H9 (cell line): ENCODE results near the gene ZNF3. TPM values are rescaled to one million over a fixed set of nuclear protein-coding genes. Genes with fewer than 3 reads are reported as not detected.

ENCODE experiments used
- DNase-seq: peaks from one replicate; pipeline ENCODE4 v3.0.0-alpha.2; 2017
- H2AFZ ChIP-seq: one replicate; pipeline ENCODE4 v1.6.1; 2013; ENCODE audit warnings: mild to moderate bottlenecking, low read length, control low read depth, moderate library complexity
- H2AK5ac ChIP-seq: 2 replicates; pipeline ENCODE4 v1.6.1; 2013; ENCODE audit warnings: low read length, control low read depth, mixed read lengths; ENCODE audit not compliant: insufficient read length
- H2BK120ac ChIP-seq: one replicate; pipeline ENCODE4 v1.6.1; 2013; ENCODE audit warnings: low read depth, mild to moderate bottlenecking, low read length, control low read depth, inconsistent platforms; ENCODE audit not compliant: poor library complexity, severe bottlenecking
- H2BK12ac ChIP-seq: 2 replicates; pipeline ENCODE4 v1.6.1; 2013; ENCODE audit warnings: low read length, control low read depth, mixed read lengths, low read depth; ENCODE audit not compliant: insufficient read length
- H2BK15ac ChIP-seq: 2 replicates; pipeline ENCODE4 v1.6.1; 2013; ENCODE audit warnings: low read depth, low read length, control low read depth
- H2BK20ac ChIP-seq: one replicate; pipeline ENCODE4 v1.6.1; 2013; ENCODE audit warnings: low read depth, mild to moderate bottlenecking, low read length, control low read depth, inconsistent platforms; ENCODE audit not compliant: poor library complexity, severe bottlenecking
- H2BK5ac ChIP-seq: 2 replicates; pipeline ENCODE4 v1.6.1; 2013; ENCODE audit warnings: low read length, control low read depth, mixed read lengths; ENCODE audit not compliant: insufficient read length
- H3K14ac ChIP-seq: 2 replicates; pipeline ENCODE4 v1.6.1; 2013; ENCODE audit warnings: low read length, control low read depth; ENCODE audit not compliant: insufficient read depth
- H3K18ac ChIP-seq: 2 replicates; pipeline ENCODE4 v1.6.1; 2013; ENCODE audit warnings: low read depth, mild to moderate bottlenecking, mixed read lengths, low read length, control low read depth; ENCODE audit not compliant: insufficient read length
- H3K23ac ChIP-seq: 2 replicates; pipeline ENCODE4 v1.6.1; 2013; ENCODE audit warnings: low read length, control low read depth, mixed read lengths, low read depth; ENCODE audit not compliant: insufficient read length
- H3K23me2 ChIP-seq: 2 replicates; pipeline ENCODE4 v1.6.1; 2013; ENCODE audit warnings: low read depth, mild to moderate bottlenecking, mixed read lengths, low read length, control low read depth; ENCODE audit not compliant: insufficient read length, poor library complexity, severe bottlenecking
- H3K27ac ChIP-seq: 2 replicates; pipeline ENCODE4 v1.5.1; 2013; ENCODE audit warnings: low read length, control low read depth, mixed read lengths, low read depth; ENCODE audit not compliant: insufficient read length
- H3K27me3 ChIP-seq: 2 replicates; pipeline ENCODE4 v1.6.1; 2013; ENCODE audit warnings: low read length, control low read depth, inconsistent platforms; ENCODE audit not compliant: insufficient read depth
- H3K4ac ChIP-seq: 2 replicates; pipeline ENCODE4 v1.6.1; 2013; ENCODE audit warnings: low read depth, mild to moderate bottlenecking, control low read depth, inconsistent platforms, low read length, moderate library complexity
- H3K4me1 ChIP-seq: 2 replicates; pipeline ENCODE4 v1.6.1; 2013; ENCODE audit warnings: low read length, control low read depth, inconsistent platforms; ENCODE audit not compliant: insufficient read depth
- H3K4me2 ChIP-seq: 2 replicates; pipeline ENCODE4 v1.6.1; 2013; ENCODE audit warnings: low read length, control low read depth, mixed read lengths; ENCODE audit not compliant: insufficient read length, insufficient read depth
- H3K56ac ChIP-seq: 2 replicates; pipeline ENCODE4 v1.6.1; 2013; ENCODE audit warnings: low read depth, mild to moderate bottlenecking, mixed read lengths, low read length, control low read depth; ENCODE audit not compliant: insufficient read length
- H3K79me1 ChIP-seq: 2 replicates; pipeline ENCODE4 v1.6.1; 2013; ENCODE audit warnings: low read depth, mild to moderate bottlenecking, moderate library complexity, low read length, control low read depth, inconsistent platforms; ENCODE audit not compliant: insufficient read depth, poor library complexity, severe bottlenecking
- H3K79me2 ChIP-seq: 2 replicates; pipeline ENCODE4 v1.6.1; 2013; ENCODE audit warnings: low read length, control low read depth, inconsistent platforms; ENCODE audit not compliant: insufficient read depth
- H3K9ac ChIP-seq: 2 replicates; pipeline ENCODE4 v1.6.1; 2013; ENCODE audit warnings: low read length, control low read depth, mixed read lengths; ENCODE audit not compliant: insufficient read length; ENCODE audit errors: extremely low read depth
- H3K9me3 ChIP-seq: one replicate; pipeline ENCODE4 v1.6.1; 2013; ENCODE audit warnings: low read depth, low read length, inconsistent platforms; ENCODE audit not compliant: control insufficient read depth
- H3T11ph ChIP-seq: one replicate; pipeline ENCODE4 v1.6.1; 2013; ENCODE audit warnings: mild to moderate bottlenecking, low read length, control low read depth, inconsistent platforms
- H4K20me1 ChIP-seq: one replicate; pipeline ENCODE4 v1.6.1; 2013; ENCODE audit not compliant: control insufficient read depth, insufficient read length, insufficient read depth
- H4K5ac ChIP-seq: 2 replicates; pipeline ENCODE4 v1.6.1; 2013; ENCODE audit warnings: low read depth, mild to moderate bottlenecking, mixed read lengths, low read length, control low read depth; ENCODE audit not compliant: insufficient read length
- H4K8ac ChIP-seq: replicated peaks from 2 replicates; pipeline ENCODE4 v1.6.1; 2013; ENCODE audit warnings: low read length, control low read depth, mixed read lengths, low read depth; ENCODE audit not compliant: insufficient read length
- H4K91ac ChIP-seq: 2 replicates; pipeline ENCODE4 v1.6.1; 2013; ENCODE audit warnings: low read depth, mild to moderate bottlenecking, moderate library complexity, mixed read lengths, low read length, control low read depth; ENCODE audit not compliant: insufficient read length
- H3K27ac Mint-ChIP-seq, 3 experiments: 2 replicates in 2 of 3; 3 replicates in 1 of 3; pipeline ENCODE4 v1.8.0; 2020 to 2021; ENCODE audit warnings: mixed read lengths in 3 of 3, mild to moderate bottlenecking in 1 of 3, moderate library complexity in 1 of 3
- H3K27me3 Mint-ChIP-seq: 2 replicates; pipeline ENCODE4 v1.8.0; 2021; ENCODE audit warnings: low read depth, mild to moderate bottlenecking, moderate library complexity, mixed read lengths
- H3K36me3 Mint-ChIP-seq, 3 experiments: 2 replicates in 2 of 3; 3 replicates in 1 of 3; pipeline ENCODE4 v1.8.0; 2020 to 2021; ENCODE audit warnings: low read depth in 3 of 3, mixed read lengths in 3 of 3; ENCODE audit not compliant: insufficient read depth in 1 of 3
- H3K4me1 Mint-ChIP-seq, 2 experiments: 2 replicates each; pipeline ENCODE4 v1.8.0; 2020; ENCODE audit warnings: mixed read lengths in 2 of 2
- H3K4me3 Mint-ChIP-seq, 2 experiments: 2 replicates in 1 of 2; 3 replicates in 1 of 2; pipeline ENCODE4 v1.8.0; 2020 to 2021; ENCODE audit warnings: mild to moderate bottlenecking in 2 of 2, mixed read lengths in 2 of 2, moderate library complexity in 1 of 2
- H3K9me3 Mint-ChIP-seq, 2 experiments: 2 replicates in 1 of 2; 3 replicates in 1 of 2; pipeline ENCODE4 v1.8.0; 2020; ENCODE audit warnings: mild to moderate bottlenecking in 2 of 2, mixed read lengths in 2 of 2, moderate library complexity in 1 of 2
- WGBS: extraction: QIAGEN DNeasy Blood & Tissue Kit; methylation state at CpG from one replicate; pipeline ENCODE4 v1.1.7; 2013; ENCODE audit warnings: missing lambda C conversion rate, low lambda C conversion rate, mixed read lengths; ENCODE audit not compliant: insufficient read length; ENCODE audit errors: extremely low coverage; 5-methylcytosine and 5-hydroxymethylcytosine counted together
- total RNA-seq: library from RNA; stranded (reverse); gene quantifications from 2 replicates; pipeline ENCODE4 v1.2.1, GENCODE V29; 2021
- TF ChIP-seq, protein P1 (sequence below): fragments of 200-600 bp; sonication (generic); conservative IDR thresholded peaks from 3 replicates; pipeline ENCODE4 v1.8.0; 2021; ENCODE audit warnings: antibody characterized with exemption, mild to moderate bottlenecking

The ZNF3 gene
- total RNA-seq, 1 experiment from 2014 or later, result 60.4 TPM

DNA sequence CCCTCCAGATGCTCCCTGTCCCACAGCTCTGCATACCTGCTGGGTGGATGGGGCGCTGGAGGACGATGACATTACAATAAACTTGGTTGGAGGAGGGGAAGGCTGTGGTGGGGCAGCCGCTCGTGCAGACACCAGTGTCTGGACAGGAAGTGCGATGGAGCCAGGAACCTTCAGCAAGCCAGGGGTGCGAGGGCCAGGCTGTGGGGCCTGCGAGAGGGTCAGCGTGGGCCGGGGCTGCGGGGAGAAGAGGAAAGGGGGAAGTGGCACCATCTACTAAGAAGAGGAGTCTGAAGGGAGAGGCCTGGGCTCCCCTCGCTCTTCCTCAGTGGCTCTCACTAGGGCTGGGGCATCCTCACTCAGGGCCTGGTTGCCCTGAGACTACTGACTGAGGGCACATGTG, 26.4 kb upstream of the ZNF3 start:
- Histone ChIP-seq H3K14ac (no peak overlapping the region), H2BK15ac (no peak overlapping the region), H3K4ac (no peak overlapping the region), H3K23me2 (no peaks in the 10 kb centered on the region), H3K23ac (no peak overlapping the region), H4K20me1 (no peaks in the 10 kb centered on the region), H3T11ph (no peak overlapping the region), H2BK5ac (no peak overlapping the region), H3K79me1 (no peaks in the 10 kb centered on the region), H2BK20ac (no peak overlapping the region), H3K56ac (no peak overlapping the region), H2BK12ac (no peak overlapping the region), H3K9ac (no peak overlapping the region), H3K27me3 (no peaks in the 10 kb centered on the region), H3K4me2 (no peak overlapping the region), H4K8ac (no peak overlapping the region), H3K18ac (no peak overlapping the region), H2AK5ac (no peak overlapping the region), H3K79me2 (no peaks in the 10 kb centered on the region), H2BK120ac (no peak overlapping the region), H3K27ac (no peak overlapping the region), H4K91ac (no peak overlapping the region), H4K5ac (no peak overlapping the region), H2AFZ (no peak overlapping the region), H3K9me3 (no peaks in the 10 kb centered on the region), H3K4me1 (no peaks in the 10 kb centered on the region)
- H3K4me3 Mint-ChIP-seq, result no peak overlapping the region
- no CpG with 5 or more reads among the region's 11 CpGs for WGBS
- H3K9me3 Mint-ChIP-seq, result no peaks in the 10 kb centered on the region
- no peak for DNase-seq
- TF ChIP-seq, protein P1, sequence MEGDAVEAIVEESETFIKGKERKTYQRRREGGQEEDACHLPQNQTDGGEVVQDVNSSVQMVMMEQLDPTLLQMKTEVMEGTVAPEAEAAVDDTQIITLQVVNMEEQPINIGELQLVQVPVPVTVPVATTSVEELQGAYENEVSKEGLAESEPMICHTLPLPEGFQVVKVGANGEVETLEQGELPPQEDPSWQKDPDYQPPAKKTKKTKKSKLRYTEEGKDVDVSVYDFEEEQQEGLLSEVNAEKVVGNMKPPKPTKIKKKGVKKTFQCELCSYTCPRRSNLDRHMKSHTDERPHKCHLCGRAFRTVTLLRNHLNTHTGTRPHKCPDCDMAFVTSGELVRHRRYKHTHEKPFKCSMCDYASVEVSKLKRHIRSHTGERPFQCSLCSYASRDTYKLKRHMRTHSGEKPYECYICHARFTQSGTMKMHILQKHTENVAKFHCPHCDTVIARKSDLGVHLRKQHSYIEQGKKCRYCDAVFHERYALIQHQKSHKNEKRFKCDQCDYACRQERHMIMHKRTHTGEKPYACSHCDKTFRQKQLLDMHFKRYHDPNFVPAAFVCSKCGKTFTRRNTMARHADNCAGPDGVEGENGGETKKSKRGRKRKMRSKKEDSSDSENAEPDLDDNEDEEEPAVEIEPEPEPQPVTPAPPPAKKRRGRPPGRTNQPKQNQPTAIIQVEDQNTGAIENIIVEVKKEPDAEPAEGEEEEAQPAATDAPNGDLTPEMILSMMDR, result no peak
- no peaks in the 10 kb centered on the region for H3K4me1 Mint-ChIP-seq
- H3K36me3 Mint-ChIP-seq, result peaks cover 63 to 87% (median 86%) of the 10 kb centered on the region in 3 experiments
- no peak overlapping the region; a peak in 1 of 7 replicates for H3K27ac Mint-ChIP-seq
- H3K27me3 Mint-ChIP-seq, result no peaks in the 10 kb centered on the region; the same call in 1 of the 2 replicates
